MM.1S (cell line): Measurements from ENCODE around the gene ZNF175.

Source experiments
- DNase-seq: peaks from one replicate; pipeline ENCODE4 v3.0.0-alpha.2; 2015
- H2AFZ ChIP-seq: fragments of 300-600 bp; sonication (generic); 2 replicates; pipeline ENCODE4 v1.6.0; 2016; ENCODE audit warnings: antibody characterized with exemption, low read length
- H3F3A ChIP-seq: fragments of 300-600 bp; sonication (generic); 2 replicates; pipeline ENCODE4 v1.6.1; 2016; ENCODE audit warnings: mild to moderate bottlenecking, antibody characterized with exemption, low read length, moderate library complexity, mixed read lengths; ENCODE audit not compliant: insufficient read depth
- H3K27ac ChIP-seq: fragments of 300-600 bp; sonication (generic); 2 replicates; pipeline ENCODE4 v1.5.1; 2016; ENCODE audit warnings: mild to moderate bottlenecking, low read length
- H3K27me3 ChIP-seq: fragments of 300-600 bp; sonication (generic); replicated peaks from 2 replicates; pipeline ENCODE4 v1.6.0; 2016; ENCODE audit warnings: low read length; ENCODE audit not compliant: insufficient read depth
- H3K36me3 ChIP-seq: fragments of 300-600 bp; sonication (generic); replicated peaks from 2 replicates; pipeline ENCODE4 v1.6.1; 2016; ENCODE audit warnings: mild to moderate bottlenecking, low read length, mixed read lengths; ENCODE audit not compliant: insufficient read depth
- H3K4me1 ChIP-seq: fragments of 300-600 bp; sonication (generic); 2 replicates; pipeline ENCODE4 v1.6.1; 2016; ENCODE audit warnings: low read length, mixed read lengths
- H3K4me2 ChIP-seq: fragments of 300-600 bp; sonication (generic); 2 replicates; pipeline ENCODE4 v1.6.0; 2016; ENCODE audit warnings: low read depth, low read length
- H3K4me3 ChIP-seq: fragments of 300-600 bp; sonication (generic); 2 replicates; pipeline ENCODE4 v1.5.1; 2016; ENCODE audit warnings: low read length, mixed read lengths
- H3K79me2 ChIP-seq: fragments of 300-600 bp; sonication (generic); 2 replicates; pipeline ENCODE4 v1.6.1; 2016; ENCODE audit warnings: mixed run types, low read length, mixed read lengths
- H3K9ac ChIP-seq: fragments of 300-600 bp; sonication (generic); 2 replicates; pipeline ENCODE4 v1.6.1; 2016; ENCODE audit warnings: low read length, mixed read lengths
- H3K9me2 ChIP-seq: fragments of 300-600 bp; sonication (generic); replicated peaks from 2 replicates; pipeline ENCODE4 v1.6.1; 2016; ENCODE audit warnings: mild to moderate bottlenecking, low read length, mixed read lengths; ENCODE audit not compliant: insufficient read depth
- H3K9me3 ChIP-seq: fragments of 300-600 bp; sonication (generic); replicated peaks from 2 replicates; pipeline ENCODE4 v1.6.1; 2016; ENCODE audit warnings: mild to moderate bottlenecking, low read length, mixed read lengths; ENCODE audit not compliant: insufficient read depth
- H4K20me1 ChIP-seq: fragments of 300-600 bp; sonication (generic); 2 replicates; pipeline ENCODE4 v1.6.1; 2016; ENCODE audit warnings: mild to moderate bottlenecking, low read length, moderate library complexity, mixed read lengths; ENCODE audit not compliant: insufficient read depth
- EZH2 ChIP-seq: fragments of 300-600 bp; sonication (generic); optimal IDR thresholded peaks from 2 replicates; pipeline ENCODE3; 2017; ENCODE audit warnings: low read depth, mild to moderate bottlenecking, antibody characterized with exemption, low read length, mixed read lengths
- EZH2phosphoT487 ChIP-seq: fragments of 300-600 bp; sonication (generic); IDR thresholded peaks from 2 replicates; pipeline ENCODE4 v1.6.1; 2018; ENCODE audit warnings: antibody characterized with exemption, low read length
- TF ChIP-seq, protein P1 (sequence below): fragments of 300-600 bp; sonication (generic); IDR thresholded peaks from 2 replicates; pipeline ENCODE4 v1.5.1; 2016; ENCODE audit warnings: antibody characterized with exemption, low read length, mixed read lengths

ZNF175 gene

DNA sequence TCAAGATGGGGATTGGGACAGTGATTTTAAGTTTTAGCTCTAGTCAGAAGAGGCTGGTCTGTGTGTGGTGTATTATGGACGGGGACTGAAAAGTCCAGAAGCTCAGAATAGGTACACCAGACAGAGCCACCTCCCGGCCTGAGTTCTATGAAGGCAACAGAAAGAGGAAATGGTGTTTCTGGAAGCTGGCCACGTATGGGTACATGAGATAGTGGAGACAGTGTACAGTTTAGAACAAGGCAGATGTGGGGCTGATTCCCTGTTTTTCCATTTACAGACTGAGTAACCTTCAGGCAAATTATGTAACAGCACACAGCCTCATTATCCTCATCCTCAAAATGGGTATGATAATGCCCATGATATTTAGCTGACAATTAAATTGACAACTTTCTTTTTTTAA lies 1.3 kb downstream of the ZNF175 start:
- no peaks in the 10 kb centered on the region for H3K27me3 ChIP-seq
- no peaks in the 10 kb centered on the region for H3K9me2 ChIP-seq
- no peak overlapping the region for H2AFZ ChIP-seq
- H3K4me1 ChIP-seq: no peaks in the 10 kb centered on the region
- no peak for TF ChIP-seq EZH2phosphoT487
- TF ChIP-seq, protein P1, sequence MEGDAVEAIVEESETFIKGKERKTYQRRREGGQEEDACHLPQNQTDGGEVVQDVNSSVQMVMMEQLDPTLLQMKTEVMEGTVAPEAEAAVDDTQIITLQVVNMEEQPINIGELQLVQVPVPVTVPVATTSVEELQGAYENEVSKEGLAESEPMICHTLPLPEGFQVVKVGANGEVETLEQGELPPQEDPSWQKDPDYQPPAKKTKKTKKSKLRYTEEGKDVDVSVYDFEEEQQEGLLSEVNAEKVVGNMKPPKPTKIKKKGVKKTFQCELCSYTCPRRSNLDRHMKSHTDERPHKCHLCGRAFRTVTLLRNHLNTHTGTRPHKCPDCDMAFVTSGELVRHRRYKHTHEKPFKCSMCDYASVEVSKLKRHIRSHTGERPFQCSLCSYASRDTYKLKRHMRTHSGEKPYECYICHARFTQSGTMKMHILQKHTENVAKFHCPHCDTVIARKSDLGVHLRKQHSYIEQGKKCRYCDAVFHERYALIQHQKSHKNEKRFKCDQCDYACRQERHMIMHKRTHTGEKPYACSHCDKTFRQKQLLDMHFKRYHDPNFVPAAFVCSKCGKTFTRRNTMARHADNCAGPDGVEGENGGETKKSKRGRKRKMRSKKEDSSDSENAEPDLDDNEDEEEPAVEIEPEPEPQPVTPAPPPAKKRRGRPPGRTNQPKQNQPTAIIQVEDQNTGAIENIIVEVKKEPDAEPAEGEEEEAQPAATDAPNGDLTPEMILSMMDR: no peak
- no peak for TF ChIP-seq EZH2
- no peak overlapping the region for H3K4me2 ChIP-seq
- H3K79me2 ChIP-seq: no peaks in the 10 kb centered on the region
- DNase-seq: no peak
- H4K20me1 ChIP-seq: no peaks in the 10 kb centered on the region
- no peak overlapping the region for H3K9ac ChIP-seq
- no peaks in the 10 kb centered on the region for H3K36me3 ChIP-seq
- no peaks in the 10 kb centered on the region for H3K9me3 ChIP-seq
- H3K27ac ChIP-seq: no peak overlapping the region
- no peaks in the 10 kb centered on the region for H3F3A ChIP-seq
- no peak overlapping the region for H3K4me3 ChIP-seq

DNA sequence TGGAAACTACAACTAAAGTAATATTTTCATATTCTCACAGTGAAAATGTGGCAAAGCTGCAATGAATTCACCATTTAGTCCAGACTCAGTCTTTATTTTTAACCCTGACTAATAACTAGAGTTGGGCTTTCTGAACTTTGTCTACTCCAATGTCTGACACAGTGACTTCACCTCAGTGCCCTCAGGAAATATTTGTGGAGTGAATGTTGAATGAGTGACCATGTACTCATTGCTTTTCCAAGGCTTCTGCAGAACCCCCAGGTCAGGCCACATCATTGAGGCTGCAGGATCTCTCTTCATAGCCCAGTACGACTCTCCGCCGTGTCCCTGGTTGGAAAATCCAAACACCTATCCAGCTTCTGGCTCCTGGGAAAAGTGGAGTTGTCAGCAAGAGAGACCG lies 1.8 kb downstream of the ZNF175 start:
- no peak for DNase-seq
- Histone ChIP-seq H2AFZ (no peak overlapping the region), H3K4me3 (no peak overlapping the region), H3K36me3 (no peaks in the 10 kb centered on the region), H3K79me2 (no peaks in the 10 kb centered on the region), H3K4me1 (no peaks in the 10 kb centered on the region), H3K9ac (no peak overlapping the region), H3F3A (no peaks in the 10 kb centered on the region), H3K9me3 (no peaks in the 10 kb centered on the region), H3K9me2 (no peaks in the 10 kb centered on the region), H3K27ac (no peak overlapping the region), H3K27me3 (no peaks in the 10 kb centered on the region), H3K4me2 (no peak overlapping the region), H4K20me1 (no peaks in the 10 kb centered on the region)
- TF ChIP-seq EZH2 (no peak), EZH2phosphoT487 (no peak)
- TF ChIP-seq, protein P1: no peak

DNA sequence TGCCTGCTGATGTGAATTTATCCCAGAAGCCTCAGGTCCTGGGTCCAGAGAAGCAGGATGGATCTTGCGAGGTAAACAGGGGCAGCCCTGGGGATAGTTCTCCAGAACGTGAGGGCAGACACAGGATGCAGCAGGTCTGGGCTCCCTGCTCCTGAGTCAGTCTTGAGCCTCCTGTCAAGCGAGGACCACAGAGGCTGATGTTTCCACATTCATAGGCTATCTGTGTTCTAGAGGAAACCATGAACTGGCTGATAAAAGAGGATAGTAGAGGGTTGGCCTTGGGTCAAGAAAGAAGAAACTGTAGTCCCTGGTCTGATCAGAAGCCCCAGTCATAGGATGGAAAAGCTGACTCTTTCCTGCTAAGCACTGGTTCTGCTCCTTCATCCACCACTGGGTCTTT lies 2.2 kb downstream of the ZNF175 start:
- no peaks in the 10 kb centered on the region for H3K36me3 ChIP-seq
- no peak overlapping the region for H3K4me2 ChIP-seq
- no peaks in the 10 kb centered on the region for H3K9me3 ChIP-seq
- no peaks in the 10 kb centered on the region for H3K79me2 ChIP-seq
- no peaks in the 10 kb centered on the region for H3K4me1 ChIP-seq
- no peak overlapping the region for H2AFZ ChIP-seq
- no peak for DNase-seq
- no peaks in the 10 kb centered on the region for H3F3A ChIP-seq
- H3K9ac ChIP-seq: no peak overlapping the region
- H4K20me1 ChIP-seq: no peaks in the 10 kb centered on the region
- H3K9me2 ChIP-seq: no peaks in the 10 kb centered on the region
- TF ChIP-seq EZH2: no peak
- TF ChIP-seq EZH2phosphoT487: no peak
- H3K4me3 ChIP-seq: no peak overlapping the region
- no peak overlapping the region for H3K27ac ChIP-seq
- no peaks in the 10 kb centered on the region for H3K27me3 ChIP-seq

DNA sequence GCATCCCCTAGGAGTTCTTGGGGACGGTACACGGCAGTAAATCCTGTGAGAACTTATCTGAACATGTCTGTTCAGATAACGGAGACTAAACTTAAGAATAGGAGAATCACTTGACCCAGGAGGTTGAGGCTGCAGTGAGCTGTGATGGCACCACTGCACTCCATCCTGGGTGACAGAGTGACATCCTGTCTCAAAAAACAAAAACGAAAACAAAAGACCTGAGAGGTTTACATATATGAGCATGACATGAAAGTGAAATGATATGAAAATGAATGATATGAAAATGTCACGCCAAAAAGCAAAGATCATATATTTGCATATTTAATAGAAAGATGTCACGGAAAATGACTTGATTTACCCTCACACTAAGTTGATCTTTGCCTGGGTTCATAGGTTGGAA lies 5.8 kb downstream of the ZNF175 start:
- Histone ChIP-seq H3K27me3 (no peaks in the 10 kb centered on the region), H3K79me2 (no peaks in the 10 kb centered on the region)
- no peak for DNase-seq

More for the DNA sequence above, 5.8 kb downstream of the ZNF175 start:
- no peaks in the 10 kb centered on the region for H3K4me1 ChIP-seq
- H3K4me2 ChIP-seq: no peak overlapping the region
- no peaks in the 10 kb centered on the region for H3K9me2 ChIP-seq
- H3K9ac ChIP-seq: no peak overlapping the region
- no peaks in the 10 kb centered on the region for H4K20me1 ChIP-seq
- TF ChIP-seq EZH2 (no peak), EZH2phosphoT487 (no peak)
- TF ChIP-seq, protein P1: no peak
- no peak overlapping the region for H3K4me3 ChIP-seq
- no peak overlapping the region for H2AFZ ChIP-seq
- no peaks in the 10 kb centered on the region for H3F3A ChIP-seq
- H3K36me3 ChIP-seq: no peaks in the 10 kb centered on the region
- H3K27ac ChIP-seq: no peak overlapping the region
- H3K9me3 ChIP-seq: no peaks in the 10 kb centered on the region
